ENCODE measurements around the gene SLC43A3. TPM values are rescaled to one million over a fixed set of nuclear protein-coding genes. Genes with fewer than 3 reads are reported as not detected.
"Not testable (repeated sequence)": the region's sequence is repeated elsewhere in the genome, so short reads cannot be mapped to it uniquely, and the experiment has no call there.

Gene SLC43A3
- total and polyA plus RNA-seq, 9 donors, result 17.0 to 69.3 (median 36.3) TPM

DNA sequence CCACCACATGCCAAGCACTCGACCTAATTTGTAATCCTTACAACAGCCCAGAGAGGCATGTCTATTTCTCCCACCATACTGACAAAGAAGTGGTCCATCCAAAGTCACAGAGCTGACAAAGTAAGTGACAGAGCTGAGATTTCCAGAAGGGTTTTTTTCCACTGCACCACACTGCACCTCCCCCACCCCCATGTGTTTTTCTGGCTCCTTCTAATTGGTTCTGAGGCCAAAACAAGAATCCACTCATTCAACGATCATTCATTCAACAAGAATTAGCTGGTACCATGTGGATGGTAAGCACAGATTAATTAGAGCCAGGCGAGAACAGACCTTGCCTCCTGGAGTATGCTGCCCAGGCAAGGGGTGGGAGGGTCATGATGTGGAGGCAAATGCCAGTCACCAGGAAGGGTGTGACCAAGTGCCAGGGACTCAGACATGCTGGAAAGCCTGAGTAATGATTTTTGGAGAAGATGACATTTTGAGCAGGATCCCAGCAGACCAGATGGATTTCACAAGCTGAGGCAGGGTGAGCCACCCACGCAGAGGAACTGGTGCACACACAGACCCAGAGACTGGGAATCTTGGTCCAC lies 21.6 kb downstream of the SLC43A3 start:
- 80 to 86% (median 83%) methylated on average over 4 of the region's 4 CpGs for WGBS, 3 donors
- Histone ChIP-seq H3K36me3 (no peaks in the 10 kb centered on the region), H3K27me3 (no peaks in the 10 kb centered on the region), H3K4me3 (no peak overlapping the region), H3K4me1 (ENCODE audit: insufficient read depth) (no peaks in the 10 kb centered on the region), H3K9me3 (no peaks in the 10 kb centered on the region), H3K27ac (no peak overlapping the region)
- TF ChIP-seq POLR2A (IDR thresholded peaks at IDR 0.05), result no peak
- no peak for TF ChIP-seq EP300 (IDR thresholded peaks at IDR 0.05)
- TF ChIP-seq CTCF (IDR thresholded peaks at IDR 0.05), result no peak
- intact Hi-C loops (cut with DNase I), result no loop called here
- DNase-seq, result no peak

GRCh38 chr11:57403802-57404147 lies 23.1 kb downstream of the SLC43A3 start:
- Histone ChIP-seq H3K36me3 (no peaks in the 10 kb centered on the region), H3K27me3 (no peaks in the 10 kb centered on the region), H3K9me3 (no peaks in the 10 kb centered on the region), H3K27ac (no peak overlapping the region), H3K4me3 (no peak overlapping the region), H3K4me1 (ENCODE audit: insufficient read depth) (no peaks in the 10 kb centered on the region)
- intact Hi-C loops (cut with DNase I), result no loop called here
- WGBS, 3 donors, result 87 to 94% (median 91%) methylated on average over 2 of the region's 2 CpGs
- no peak for TF ChIP-seq CTCF (IDR thresholded peaks at IDR 0.05)
- no peak for TF ChIP-seq EP300 (IDR thresholded peaks at IDR 0.05)
- TF ChIP-seq POLR2A (IDR thresholded peaks at IDR 0.05), result no peak
- no peak for DNase-seq

- H3K4me3 ChIP-seq; H3K9me3 ChIP-seq; H3K4me1 ChIP-seq (ENCODE audit: insufficient read depth); H3K36me3 ChIP-seq; H3K27ac ChIP-seq; intact Hi-C loops (cut with DNase I); H3K27me3 ChIP-seq; DNase-seq: not testable (repeated sequence)
- 70 to 76% (median 74%) methylated on average over 6 of the region's 6 CpGs for WGBS, 3 donors
Measured at GRCh38 chr11:57403003-57403801, 23.7 kb downstream of the SLC43A3 start.

GRCh38 chr11:57402188-57403002 lies 24.5 kb downstream of the SLC43A3 start:
- 42 to 61% (median 50%) methylated on average over 6 of the region's 6 CpGs for WGBS, 3 donors
- Histone ChIP-seq H3K9me3 (no peaks in the 10 kb centered on the region), H3K36me3 (no peaks in the 10 kb centered on the region), H3K4me3 (no peak overlapping the region), H3K4me1 (ENCODE audit: insufficient read depth) (no peaks in the 10 kb centered on the region), H3K27me3 (no peaks in the 10 kb centered on the region), H3K27ac (no peak overlapping the region)
- DNase-seq, result no peak
- intact Hi-C loops (cut with DNase I), result no loop called here
- TF ChIP-seq CTCF (IDR thresholded peaks at IDR 0.05) (no peak), EP300 (IDR thresholded peaks at IDR 0.05) (no peak), POLR2A (IDR thresholded peaks at IDR 0.05) (no peak)

All from ovary (tissue), 9 donors.